ENCODE results near the gene MARK3.
A peak's percentile ranks its signal among the peaks of the same experiment; 100 is the strongest.

The MARK3 gene

DNA sequence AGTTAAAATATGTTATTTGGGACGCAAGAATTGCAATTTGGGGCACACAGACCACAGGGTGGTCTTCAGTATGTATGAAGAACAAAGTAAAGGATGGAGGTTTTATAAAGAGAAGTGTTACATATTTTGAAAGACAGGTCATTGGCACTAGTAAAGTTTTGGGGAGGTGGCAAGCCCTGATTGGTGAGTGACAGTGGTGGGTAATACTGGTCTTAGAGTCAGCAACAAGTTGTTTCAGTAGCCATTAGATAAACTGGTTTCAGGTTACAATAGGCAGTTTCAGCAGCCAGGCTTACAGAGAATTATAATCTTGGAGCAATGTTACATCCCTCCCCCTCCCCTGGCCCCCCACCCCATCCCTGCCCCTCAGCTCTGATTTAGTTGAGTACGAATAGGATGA, 17.5 kb downstream of the MARK3 start:
- peak; percentile 58 for DNase-seq (ENCODE audit: low read depth)
- TF ChIP-seq, protein P1, sequence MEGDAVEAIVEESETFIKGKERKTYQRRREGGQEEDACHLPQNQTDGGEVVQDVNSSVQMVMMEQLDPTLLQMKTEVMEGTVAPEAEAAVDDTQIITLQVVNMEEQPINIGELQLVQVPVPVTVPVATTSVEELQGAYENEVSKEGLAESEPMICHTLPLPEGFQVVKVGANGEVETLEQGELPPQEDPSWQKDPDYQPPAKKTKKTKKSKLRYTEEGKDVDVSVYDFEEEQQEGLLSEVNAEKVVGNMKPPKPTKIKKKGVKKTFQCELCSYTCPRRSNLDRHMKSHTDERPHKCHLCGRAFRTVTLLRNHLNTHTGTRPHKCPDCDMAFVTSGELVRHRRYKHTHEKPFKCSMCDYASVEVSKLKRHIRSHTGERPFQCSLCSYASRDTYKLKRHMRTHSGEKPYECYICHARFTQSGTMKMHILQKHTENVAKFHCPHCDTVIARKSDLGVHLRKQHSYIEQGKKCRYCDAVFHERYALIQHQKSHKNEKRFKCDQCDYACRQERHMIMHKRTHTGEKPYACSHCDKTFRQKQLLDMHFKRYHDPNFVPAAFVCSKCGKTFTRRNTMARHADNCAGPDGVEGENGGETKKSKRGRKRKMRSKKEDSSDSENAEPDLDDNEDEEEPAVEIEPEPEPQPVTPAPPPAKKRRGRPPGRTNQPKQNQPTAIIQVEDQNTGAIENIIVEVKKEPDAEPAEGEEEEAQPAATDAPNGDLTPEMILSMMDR (IDR thresholded peaks at IDR 0.05; ENCODE audit: low read length, missing control alignments): no peak
- no peak overlapping the region for H3K4me3 ChIP-seq (replicated peaks; ENCODE audit: low read depth, low read length)

DNA sequence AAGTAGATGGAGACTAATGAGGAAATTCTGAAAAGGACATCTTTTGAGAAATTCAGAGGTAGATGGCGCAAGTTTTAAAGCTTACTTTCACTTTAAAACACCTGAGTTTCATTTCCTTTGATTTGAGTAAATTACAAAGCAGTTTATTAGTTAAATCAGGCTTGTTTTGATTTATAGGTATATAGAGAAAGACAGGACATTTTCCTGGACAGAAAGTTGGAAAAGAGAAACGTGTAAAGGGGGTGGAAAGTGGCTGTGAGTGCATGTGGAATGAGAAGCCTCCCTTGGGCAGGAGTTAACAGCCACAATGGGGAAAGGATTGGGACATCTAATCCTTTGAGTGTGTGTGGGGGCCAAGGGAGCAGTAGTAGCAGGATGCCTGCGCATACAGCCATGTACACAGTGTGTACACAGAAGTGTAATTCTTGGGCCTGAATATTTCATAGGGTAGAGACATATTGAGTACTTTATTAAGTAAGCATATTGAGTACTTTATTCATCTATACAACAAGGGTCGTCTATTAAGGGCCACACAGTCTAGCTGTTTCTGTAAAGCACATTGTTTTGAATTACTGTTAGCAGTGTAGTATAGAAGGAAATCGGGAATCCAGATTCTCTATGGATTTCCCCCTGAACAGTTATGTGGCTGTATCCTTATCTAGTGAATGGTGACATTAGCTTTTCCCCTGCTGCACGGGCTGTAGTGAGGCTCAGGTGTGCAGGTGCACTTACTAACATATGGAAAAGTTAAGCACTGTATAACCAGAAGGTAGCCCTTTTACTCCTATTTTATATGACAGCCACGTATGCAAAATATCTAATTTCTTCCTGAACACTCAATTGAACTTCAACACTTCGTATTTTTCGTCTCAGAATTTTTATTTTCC, 19.1 kb downstream of the MARK3 start:
- TF ChIP-seq, protein P1 (IDR thresholded peaks at IDR 0.05; ENCODE audit: low read length, missing control alignments): no peak
- peak overlapping the region; percentile 2 for H3K4me3 ChIP-seq (replicated peaks; ENCODE audit: low read depth, low read length)
- DNase-seq (ENCODE audit: low read depth): peak; percentile 55

DNA sequence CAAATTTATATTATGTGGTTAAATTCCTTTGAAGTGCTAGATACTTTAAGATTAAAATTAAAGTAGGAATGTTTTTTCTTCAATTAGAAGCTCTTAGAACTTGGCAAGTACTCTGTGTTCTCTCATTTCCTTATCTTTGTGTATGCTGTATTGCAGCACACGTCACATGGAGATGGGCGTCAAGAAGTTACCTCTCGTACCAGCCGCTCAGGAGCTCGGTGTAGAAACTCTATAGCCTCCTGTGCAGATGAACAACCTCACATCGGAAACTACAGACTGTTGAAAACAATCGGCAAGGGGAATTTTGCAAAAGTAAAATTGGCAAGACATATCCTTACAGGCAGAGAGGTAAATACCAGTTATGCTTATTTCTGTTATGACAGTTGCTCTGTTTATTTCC, 19.7 kb downstream of the MARK3 start:
- peak; percentile 79 for DNase-seq (ENCODE audit: low read depth)
- TF ChIP-seq, protein P1 (IDR thresholded peaks at IDR 0.05; ENCODE audit: low read length, missing control alignments): no peak
- H3K4me3 ChIP-seq (replicated peaks; ENCODE audit: low read depth, low read length): no peak overlapping the region

DNA sequence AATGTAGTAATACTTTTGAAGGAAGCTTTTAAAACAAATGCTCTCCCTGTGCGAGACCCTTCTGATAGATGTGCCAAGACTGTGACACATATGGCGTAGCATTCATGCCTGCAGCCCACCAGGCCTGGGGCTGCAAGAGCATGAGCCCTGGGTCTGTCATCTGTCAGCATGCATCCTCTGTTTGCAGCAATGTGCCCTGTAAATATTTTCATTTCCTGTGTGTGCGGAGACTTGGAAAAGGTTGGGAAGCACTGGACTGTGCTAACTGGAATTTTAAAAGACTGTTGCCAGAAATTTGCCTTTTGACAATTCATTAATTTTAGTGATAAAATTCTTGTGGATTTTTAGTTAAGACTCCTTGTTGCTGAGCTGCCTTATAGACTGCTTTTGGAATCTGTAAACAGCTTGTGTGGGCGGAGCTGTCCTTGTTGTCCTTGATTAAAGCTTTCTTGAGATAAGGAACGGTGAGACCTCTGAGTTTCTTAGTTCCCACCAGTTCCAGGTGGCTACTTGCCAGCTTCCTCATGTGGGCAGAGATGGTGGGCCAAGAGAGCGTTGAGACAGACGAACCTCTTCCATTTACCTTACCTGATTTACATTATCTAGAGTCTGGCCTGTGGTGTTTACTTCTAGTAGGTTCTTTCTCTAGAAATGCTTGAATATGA, 23.4 kb downstream of the MARK3 start:
- TF ChIP-seq, protein P1 (IDR thresholded peaks at IDR 0.05; ENCODE audit: low read length, missing control alignments): no peak
- DNase-seq (ENCODE audit: low read depth): peak; percentile 70
- no peak overlapping the region for H3K4me3 ChIP-seq (replicated peaks; ENCODE audit: low read depth, low read length)

DNA sequence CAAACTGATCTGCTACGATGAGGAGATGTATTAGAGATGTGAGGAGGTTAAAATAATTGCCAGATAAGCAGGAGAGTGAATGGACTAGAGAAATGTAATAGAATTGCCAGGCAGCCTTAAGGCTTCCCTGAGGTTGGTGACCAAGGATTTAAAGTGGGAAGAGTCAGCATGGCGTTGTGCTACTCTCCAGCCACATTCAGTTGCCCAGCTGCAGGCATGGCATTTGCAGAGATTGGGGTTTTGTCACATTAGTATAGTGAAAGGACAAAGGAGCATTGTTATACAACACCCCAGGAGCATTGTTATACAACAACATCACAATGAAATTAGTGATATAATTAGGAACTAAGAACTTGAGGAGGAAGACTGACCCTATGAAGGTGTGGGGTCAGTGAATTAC, 31.7 kb downstream of the MARK3 start:
- DNase-seq (ENCODE audit: low read depth): no peak
- TF ChIP-seq, protein P1 (IDR thresholded peaks at IDR 0.05; ENCODE audit: low read length, missing control alignments): no peak
- H3K4me3 ChIP-seq (replicated peaks; ENCODE audit: low read depth, low read length): no peak overlapping the region

DNA sequence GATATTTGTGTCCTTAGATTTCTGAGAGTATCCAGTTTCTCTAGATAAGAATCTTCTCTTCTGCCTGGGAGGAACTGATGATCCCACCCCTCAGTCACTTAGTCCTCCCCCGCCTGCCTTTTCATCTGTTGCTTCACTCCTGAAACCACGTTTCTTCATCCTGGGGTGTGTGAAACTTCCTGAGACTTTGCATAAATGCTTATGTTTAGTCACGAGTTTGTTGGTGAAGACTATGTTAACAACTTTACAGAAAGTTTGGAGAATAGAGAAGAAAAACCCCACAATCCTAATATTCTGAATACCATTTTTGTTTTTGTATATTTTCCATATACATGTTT, 33.2 kb downstream of the MARK3 start:
- no peak overlapping the region for H3K4me3 ChIP-seq (replicated peaks; ENCODE audit: low read depth, low read length)
- TF ChIP-seq, protein P1 (IDR thresholded peaks at IDR 0.05; ENCODE audit: low read length, missing control alignments): no peak
- peak; percentile 85 for DNase-seq (ENCODE audit: low read depth)
